Measurements from ENCODE around the gene LEO1.

- TF ChIP-seq GABPA (IDR thresholded peaks at IDR 0.05; ENCODE audit: low read depth, low read length): no peak
- TF ChIP-seq GABPA (CRISPR knock-in tag; IDR thresholded peaks at IDR 0.05; ENCODE audit: low read depth): no peak
- TF ChIP-seq POLR2AphosphoS2 (IDR thresholded peaks at IDR 0.05; ENCODE audit: low read depth, low read length): no peak
- TF ChIP-seq LRRFIP1 (CRISPR knock-in tag; conservative IDR thresholded peaks at IDR 0.05): no peak
Observed at GRCh38 chr15:51904421-51904820, 67.2 kb downstream of the LEO1 start.

All from HepG2 (cell line).